GM18526 (cell line): ENCODE data around the gene KYNU.

Experiments
- POLR2A ChIP-seq: IDR thresholded peaks from 3 replicates; pipeline ENCODE4 v1.6.1; 2011; ENCODE audit not compliant: insufficient read length; ENCODE audit errors: extremely low read depth

KYNU gene

DNA sequence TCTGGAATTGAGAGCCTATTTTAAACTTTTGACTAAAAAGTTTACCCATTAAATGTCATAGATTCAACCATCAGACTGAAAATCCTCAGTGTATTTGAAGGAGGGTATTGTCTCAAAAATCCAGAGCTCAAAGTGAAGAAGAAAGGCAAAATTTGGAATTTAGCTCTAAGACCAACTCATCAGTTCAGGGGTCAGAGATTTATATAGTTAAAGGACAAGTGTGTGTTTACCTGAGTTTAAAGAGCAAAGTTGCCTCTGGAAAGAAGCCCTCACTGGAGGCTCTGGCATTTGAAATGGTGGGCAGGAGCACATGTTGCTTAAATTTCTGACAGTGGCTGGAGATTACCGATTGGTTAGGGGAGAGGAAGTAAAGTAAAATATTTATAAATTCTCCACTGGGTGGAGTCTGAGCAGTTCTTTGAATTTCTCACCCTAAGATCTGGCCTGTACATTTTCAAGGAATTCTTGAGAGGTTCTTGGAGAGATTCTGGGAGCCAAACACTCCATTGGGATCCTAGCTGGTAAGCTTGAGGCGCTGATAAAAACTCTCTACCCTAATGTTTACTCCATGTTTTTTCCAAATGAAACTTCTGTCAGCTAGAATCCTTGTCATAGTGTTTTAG is at the start of gene KYNU:
Gene KYNU, plus strand, starts transcription at position 449 of the 623 bp plus-strand sequence. CDS start 7,704 bp downstream, outside the sequence.
- peak; percentile 28 for TF ChIP-seq POLR2A

DNA sequence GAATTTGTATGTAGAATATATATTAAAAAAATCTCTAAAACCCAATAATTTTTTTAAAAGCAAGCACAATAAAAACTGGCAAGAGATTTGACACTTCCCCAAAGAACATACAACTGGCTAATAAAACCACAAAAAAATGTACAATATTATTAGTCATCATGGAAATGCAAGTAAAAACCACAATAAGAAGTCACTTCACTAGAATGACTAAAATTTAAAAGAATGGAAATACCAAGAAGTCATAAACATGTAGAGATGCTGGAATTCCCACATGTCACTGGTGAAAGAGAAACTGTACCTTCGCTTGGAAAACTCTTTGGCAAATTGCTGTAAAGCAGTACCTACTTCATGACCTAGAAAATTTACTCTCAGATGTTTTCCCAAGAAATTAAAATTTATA is 43.4 kb upstream of the KYNU start:
- no peak for TF ChIP-seq POLR2A

DNA sequence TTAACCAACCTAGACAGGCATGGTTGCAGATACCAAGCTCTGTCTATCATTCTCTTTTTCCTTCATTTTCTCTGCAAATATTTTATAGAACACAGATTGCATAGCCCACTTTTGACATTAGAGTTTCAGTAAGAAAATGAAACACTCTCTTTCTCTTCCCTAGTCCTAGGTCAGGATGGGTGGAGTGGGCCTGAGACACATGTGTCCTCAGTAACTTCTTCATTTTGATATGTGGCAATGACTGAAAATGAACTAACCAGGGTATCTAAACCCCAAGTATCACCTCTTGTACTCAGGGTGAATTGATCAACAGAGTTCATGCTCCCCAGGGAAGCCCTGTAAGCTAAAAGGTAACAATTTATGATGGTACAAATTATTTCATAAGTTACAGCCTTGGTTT is 37.0 kb upstream of the KYNU start:
- TF ChIP-seq POLR2A: no peak

DNA sequence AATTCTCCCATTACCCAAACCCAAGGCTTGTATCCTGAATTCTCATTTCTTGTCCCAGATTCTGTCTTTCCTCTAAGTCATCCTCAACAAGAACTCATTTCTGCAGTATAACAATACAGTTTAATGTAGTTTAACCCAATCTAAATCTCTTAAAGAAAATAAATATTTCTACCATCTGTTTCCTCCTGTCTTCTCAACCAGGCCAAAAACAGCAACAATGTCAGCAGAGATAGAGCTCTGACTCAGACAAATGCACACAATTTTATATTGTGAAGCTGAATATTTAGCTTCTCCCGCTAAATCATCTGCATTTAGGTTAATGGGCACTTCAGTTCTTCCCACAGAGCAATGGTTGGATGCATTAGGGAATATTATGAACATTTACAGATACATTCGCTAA is 35.7 kb upstream of the KYNU start:
- TF ChIP-seq POLR2A: no peak

DNA sequence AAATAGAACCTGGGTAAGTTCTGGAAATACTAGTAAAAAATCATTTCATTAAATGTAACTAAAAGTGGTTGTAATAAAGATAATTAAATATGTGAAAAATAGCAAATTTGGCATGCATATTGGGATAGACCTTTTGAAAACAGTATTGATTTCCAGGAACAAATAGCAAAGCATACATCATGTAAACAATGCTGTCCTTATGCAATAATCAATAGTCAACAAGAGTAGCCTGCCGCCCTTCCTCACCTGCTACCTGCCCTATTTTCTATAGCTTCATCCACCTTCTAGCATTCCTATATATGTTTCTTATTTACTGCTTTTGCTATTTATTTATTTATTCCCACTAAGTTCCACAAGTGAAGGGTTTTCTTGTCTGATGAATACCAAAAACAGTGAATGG is 35.1 kb upstream of the KYNU start:
- no peak for TF ChIP-seq POLR2A

DNA sequence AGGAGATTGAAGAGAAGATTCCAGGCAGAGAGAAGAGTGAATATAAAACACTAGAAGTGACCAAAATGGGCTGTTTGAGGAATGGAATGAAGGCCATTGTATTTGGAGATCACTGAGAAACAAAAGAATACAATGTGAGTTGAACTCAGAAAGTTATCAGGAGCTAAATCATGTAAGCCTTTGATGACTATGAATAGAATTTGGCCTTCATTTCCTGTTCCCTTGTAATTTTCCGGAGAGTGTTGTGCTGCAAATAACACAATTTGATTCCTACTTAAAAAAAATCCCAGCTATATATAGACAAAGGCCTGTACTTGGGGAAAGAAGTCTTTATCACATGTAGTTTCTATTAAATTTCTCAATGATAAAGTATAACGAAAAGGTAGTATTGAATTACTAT is 33.7 kb upstream of the KYNU start:
- TF ChIP-seq POLR2A: no peak

DNA sequence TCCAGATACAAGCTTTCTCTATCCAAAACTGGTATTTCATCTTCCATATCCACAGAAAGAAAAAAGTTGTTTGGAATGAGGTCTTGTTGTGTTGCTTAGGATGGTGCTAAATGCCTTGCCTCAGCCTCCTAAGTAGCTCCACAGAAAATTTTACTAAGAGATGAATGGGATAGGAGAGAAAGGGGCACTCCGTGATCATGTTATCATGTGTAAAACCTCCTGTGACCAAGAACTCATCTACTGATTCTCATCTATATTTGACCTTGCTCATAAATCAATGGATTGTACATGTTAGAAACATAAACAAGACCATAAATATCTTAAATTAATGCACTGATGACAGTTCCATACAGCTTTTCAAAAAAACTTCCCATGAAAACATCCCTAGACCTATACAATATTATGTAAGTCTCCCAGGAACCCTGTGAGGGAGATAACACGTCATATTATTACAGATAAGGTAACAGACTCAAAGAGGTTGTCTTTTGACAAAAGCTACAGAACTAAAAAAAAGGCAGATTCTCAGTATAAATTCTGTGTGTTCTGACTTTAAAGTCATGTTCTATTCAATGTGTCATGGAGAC is 29.3 kb upstream of the KYNU start:
- TF ChIP-seq POLR2A: no peak

DNA sequence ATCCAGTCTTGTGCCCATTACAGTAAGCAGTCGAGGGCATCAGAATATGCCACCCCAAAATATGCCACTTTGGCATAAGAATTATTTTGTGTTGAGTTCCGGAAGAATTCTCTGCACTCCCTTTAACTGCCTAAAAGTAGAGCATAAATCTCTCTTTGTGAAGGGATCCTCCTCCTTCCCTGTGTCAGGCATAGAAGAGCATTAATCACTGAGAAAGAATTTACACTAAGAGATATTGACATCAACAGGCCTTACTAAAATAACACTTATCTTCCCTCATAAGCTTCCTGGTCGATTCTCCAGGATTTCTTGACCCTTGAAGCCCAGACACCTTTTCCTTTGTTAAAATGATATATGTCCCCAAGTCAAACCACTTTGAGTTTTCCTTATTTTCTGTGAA is 27.6 kb upstream of the KYNU start:
- TF ChIP-seq POLR2A: no peak

DNA sequence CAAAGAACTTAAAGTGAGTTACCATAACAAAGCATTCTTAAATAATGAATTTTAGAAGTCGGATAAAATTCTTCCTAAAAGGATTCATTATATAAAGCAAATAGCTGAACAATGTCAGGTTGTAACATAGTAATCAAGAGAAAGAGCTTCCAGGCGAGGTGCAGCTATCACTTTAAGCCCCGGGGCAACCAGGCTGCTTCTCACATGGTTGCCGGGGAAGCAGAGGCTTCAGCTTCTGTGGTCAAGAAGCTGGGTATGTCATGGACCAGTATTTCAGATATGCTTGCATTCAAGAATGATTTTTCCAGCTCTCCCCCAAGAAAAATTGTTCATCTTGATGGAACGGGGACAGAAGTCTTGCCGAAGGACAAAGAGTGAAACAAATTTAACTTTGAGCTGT is 23.6 kb upstream of the KYNU start:
- no peak for TF ChIP-seq POLR2A

DNA sequence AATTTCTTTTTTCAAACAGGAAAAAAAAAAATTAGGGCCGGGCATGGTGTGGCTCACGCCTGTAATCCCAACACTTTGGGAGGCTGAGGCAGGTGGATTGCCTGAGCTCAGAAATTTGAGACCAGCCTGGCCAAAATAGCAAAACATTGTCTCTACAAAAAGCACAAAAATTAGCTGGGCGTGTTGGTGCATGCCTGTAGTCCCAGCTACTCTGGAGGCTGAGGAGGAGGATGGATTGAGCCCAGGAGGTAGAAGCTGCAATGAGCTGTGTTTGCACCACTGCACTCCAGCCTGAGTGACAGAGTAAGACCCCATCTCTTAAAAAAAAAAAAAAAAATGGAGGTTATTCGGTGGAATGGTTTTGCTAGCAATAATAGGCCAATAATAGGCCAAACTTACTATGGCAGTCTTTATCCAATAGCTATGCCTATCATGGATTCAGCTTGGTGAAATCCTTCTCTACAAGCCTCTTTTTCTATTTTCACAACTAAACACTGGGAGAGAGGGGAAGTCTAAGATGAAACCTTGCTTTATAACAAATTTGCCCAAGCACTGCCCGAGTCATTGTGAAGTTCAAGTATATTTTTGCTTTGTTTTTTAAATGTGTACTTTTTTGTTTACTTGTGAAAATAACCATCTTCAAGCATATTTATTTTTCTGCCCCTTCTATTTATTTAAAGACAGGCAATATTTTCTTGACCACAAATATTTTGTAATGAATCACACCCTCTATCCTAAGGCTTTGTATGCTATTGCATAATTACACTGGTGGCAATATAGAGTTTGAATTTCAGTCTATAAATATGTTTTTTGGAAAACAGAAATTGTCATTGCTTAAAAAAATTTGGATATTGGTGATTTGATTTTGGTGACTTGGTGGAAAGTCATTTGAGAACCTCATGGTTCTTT is 20.0 kb upstream of the KYNU start:
- no peak for TF ChIP-seq POLR2A

DNA sequence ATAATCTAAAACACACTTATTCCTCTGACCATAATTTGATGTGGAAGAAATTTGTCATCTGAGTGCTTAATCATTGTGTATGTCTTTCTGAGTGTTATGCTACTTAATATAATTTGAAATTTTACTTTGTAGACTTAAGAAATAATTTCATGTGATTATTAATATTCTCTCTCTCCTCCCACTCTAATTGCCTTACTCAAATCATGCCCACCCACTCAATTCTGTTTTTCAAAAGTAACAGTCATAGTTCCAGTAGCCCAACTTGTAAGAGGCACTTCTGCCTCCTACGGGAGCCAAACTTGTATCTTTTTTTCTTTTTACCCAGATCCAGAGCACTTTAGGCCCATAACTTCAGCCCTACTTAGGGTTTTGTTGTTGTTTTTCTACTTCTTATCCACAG is 18.5 kb upstream of the KYNU start:
- TF ChIP-seq POLR2A: no peak

DNA sequence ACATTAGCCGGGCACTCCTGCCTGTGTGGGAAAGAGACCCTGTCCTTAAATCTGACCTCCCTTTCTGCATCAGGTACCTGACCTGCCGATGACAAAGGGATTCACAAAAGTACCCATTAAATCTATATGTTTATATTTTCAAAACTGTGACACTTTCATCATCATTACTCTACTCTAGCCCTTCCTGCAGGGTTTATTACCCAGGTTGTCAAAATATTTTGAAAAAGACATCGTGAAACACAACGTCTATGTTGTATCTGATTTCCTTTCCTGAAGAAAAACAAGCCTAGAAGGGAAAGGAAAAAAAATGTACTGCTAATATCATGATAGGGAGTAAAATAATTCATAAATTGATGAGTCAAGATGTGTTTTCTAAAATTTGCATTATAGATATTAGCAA is 15.2 kb upstream of the KYNU start:
- no peak for TF ChIP-seq POLR2A

DNA sequence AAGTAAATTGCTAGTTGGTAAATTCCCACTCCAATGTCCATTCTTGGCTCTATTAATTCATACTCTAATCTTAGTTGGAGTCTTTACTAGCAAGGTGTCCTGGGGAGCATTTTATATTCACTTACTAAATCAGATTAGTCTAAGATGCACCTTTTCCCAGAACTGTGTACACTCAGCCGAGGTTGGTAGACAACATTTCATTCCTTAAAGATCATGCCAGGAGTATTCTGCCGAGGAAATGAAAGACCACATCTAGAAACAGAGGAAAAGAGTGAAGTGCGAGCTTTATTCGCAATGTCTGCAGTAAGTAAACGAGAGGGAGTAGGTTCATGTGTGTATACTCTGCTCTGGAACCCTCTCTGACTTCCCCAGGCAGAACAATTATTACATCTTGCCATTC is 14.6 kb upstream of the KYNU start:
- TF ChIP-seq POLR2A: no peak

DNA sequence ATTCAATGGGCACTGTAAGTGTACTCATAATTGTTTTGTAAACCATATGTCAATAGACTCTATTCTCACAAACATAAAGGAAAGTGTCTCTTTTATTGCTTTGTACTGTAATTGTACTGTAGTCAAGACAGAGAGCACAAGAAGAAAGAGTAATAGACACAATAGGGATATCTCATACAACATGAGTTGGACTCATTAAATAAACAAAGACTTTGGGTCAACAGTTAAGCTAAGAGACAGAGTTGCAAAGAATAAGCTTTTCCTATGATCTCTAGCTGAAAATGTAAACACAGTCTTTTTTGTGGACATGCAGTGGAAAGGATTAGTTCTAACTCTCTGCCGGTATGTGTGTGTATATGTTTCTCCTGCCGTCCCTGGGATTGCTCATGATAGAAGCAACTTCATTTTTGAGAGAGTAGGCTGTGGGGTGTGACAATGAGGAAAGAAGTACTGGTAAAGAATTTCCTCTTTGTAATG is 13.9 kb upstream of the KYNU start:
- no peak for TF ChIP-seq POLR2A

DNA sequence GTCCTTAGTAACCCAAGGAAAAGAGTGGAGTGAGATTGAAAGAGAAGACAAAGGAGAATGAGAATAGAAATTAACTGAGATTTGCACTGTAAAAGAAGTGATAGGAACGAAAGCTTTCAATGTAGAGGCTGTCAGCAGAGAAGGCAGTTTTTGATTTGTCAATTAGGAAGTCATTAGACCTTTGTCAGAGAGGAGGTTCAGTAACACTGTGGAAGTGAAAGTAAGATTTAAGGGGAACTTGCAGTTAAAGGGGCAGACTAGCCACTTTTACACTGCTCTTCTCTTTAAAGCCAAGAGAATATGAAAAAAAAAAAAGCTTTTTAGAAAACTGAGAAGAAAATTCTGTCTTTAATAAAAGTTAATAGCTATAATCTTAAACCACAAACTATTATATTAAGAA is 11.5 kb upstream of the KYNU start:
- TF ChIP-seq POLR2A: no peak

DNA sequence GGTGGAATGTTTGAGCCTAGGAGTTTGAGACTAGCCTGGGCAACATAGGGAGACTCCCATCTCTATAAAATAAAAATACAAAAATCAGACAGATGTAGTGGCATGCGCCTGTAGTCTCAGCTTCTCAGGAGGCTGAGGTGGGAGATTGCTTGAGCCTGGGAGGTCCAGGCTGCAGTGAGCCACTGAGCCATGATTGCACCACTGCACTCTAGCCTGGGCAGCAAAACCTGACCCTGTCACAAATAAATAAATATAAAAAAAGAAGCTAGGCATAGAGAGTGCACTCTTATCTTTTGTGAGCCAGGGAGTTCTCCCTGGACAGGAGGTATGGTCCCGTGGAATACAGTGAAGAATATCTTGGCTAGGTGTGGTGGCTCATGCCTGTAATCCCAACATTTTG is 11.0 kb upstream of the KYNU start:
- no peak for TF ChIP-seq POLR2A
